Central memory CD4-positive, alpha-beta T cell (primary cell): ENCODE results near the gene ECD.
"Not testable (repeated sequence)": the region's sequence is repeated elsewhere in the genome, so short reads cannot be mapped to it uniquely, and the experiment has no call there.

Experiments
- DNase-seq: peaks from one replicate; pipeline ENCODE4 v3.0.0; 2022

ECD gene

GRCh38 chr10:73159038-73159648 lies 8.7 kb downstream of the ECD start:
- peak; percentile 52 for DNase-seq

DNA sequence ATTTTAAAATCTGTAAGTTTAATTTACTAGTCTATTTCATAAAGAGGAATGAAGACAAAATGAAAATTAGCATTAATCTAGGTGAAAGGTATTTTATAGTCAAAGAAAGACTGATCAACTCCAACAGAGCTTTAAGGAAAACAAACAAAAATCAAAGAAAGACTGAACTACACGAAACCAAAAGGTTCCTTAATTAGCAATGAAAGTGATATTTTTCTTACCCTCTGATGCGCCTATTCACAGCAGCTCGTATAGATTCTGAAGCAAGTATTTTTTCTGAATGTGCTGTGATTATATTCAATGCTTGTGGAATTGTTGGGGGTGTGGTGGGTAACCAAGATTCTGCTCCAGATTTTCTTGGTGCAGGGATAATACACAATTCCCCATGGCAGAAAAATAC lies 11.8 kb downstream of the ECD start:
- no peak for DNase-seq

DNA sequence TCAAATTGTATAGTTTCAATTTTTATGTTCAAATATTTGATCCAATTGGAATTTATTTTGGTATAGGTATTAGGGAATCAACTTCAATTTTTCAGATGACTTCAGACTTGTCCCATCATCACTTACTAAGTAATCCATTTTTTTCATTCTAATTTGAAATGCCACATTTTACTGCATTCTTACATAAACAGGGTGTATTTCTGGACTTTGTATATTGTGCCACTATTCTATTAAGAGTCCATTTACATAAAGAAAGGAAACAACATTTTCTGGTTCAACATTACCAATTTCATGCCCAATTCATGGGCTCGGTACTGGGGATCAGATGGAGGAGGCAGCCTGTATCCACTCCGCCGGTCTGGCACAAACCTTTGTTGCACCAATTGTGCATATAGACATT lies 15.8 kb downstream of the ECD start:
- no peak for DNase-seq

DNA sequence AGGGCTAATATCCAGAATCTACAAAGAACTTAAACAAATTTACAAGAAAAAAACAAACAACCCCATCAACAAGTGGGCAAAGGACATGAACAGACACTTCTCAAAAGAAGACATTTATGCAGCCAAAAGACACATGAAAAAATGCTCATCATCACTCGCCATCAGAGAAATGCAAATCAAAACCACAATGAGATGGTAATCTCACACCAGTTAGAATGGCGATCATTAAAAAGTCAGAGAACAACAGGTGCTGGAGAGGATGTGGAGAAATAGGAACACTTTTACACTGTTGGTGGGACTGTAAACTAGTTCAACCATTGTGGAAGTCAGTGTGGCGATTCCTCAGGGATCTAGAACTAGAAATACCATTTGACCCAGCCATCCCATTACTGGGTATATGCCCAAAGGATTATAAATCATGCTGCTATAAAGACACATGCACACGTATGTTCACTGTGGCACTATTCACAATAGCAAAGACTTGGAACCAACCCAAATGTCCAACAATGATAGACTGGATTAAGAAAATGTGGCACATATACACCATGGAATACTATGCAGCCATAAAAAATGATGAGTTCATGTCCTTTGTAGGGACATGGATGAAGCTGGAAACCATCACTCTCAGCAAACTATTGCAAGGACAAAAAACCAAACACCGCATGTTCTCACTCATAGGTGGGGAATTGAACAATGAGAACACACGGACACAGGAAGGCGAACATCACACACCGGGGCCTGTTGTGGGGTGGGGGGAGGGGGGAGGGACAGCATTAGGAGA lies 17.0 kb downstream of the ECD start:
- not testable (repeated sequence) for DNase-seq

- no peak for DNase-seq
Measured at GRCh38 chr10:73141603-73142002, 26.2 kb downstream of the ECD start.

DNA sequence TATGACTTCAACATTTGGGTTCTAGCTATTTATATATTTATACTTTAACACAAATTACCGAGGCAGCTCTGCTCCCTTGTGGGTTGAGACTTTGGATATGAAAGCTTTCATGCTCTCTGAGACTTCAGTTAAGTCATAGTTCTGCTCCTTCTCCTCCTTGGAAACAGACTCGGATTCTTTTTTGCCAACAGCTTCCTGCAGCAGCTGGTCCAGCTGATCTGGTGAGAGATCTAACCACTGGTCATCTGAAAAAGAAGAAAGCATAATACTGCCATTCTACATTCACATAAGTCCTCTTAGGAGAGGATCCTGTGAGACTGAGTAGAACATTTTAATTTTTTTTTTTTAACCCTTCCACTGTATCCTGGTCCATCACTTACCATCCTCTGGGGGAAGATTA lies 28.6 kb downstream of the ECD start:
- DNase-seq: no peak

DNA sequence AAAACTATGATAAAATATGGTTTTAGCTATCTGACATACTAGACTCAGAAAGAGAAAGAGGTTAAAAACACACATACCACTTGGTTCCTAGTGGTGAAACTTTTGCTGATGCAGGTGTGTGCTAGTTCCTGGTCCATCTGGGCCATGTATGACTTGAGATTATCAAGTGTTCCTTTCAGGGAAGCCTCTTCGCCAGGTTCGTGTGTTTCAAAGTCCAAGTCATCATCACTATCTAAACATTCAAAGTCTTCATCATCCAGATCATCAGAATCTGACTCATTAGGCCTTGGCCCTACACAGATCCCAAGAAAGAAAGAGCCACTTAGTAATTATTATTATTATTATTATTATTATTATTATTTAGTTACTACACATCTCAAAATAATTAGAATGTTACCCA lies 31.2 kb downstream of the ECD start:
- DNase-seq: no peak

- no peak for DNase-seq
Measured at GRCh38 chr10:73134727-73135126, 33.1 kb downstream of the ECD start.

GRCh38 chr10:73131913-73132686 lies 35.7 kb downstream of the ECD start:
- DNase-seq: no peak

DNA sequence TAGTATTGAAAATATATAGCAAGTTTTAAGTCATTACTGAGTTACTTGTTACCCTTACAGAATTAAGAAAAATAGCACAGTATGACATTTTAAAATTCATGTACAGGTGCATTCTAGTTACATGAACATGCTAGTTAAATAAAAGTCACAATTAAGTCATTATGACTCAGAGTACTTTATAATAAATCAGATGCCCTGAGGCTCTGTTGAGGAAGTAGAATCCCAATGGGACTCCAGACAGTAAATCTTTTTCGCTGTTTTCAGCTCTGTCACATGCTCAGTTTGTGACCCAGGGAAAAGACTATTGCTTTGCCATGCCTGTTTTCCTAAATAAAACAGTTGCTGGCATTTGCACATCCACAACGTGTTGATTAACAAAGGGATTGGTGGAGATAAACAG lies 36.5 kb downstream of the ECD start:
- DNase-seq: no peak

DNA sequence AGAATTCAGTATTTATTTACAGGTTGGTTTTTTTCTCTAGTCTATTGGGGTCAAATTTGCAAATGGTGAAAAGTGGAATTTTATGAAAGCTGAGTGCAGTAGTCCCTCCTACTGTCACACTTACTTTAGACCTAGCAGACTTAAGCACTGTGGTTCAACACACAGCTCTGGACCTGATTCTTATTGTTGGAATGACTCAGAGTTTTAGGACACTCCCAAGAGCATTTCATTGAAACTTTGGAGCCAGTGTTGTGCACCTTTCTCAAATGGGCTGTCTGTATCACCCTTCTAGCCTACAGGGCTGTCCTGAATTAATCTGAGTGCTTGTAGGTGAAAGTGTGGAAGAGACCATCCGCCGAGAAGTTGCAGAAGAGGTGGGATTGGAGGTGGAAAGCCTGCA lies 41.5 kb downstream of the ECD start:
- no peak for DNase-seq

- no peak for DNase-seq
Measured at GRCh38 chr10:73119952-73120351, 47.9 kb downstream of the ECD start.

DNA sequence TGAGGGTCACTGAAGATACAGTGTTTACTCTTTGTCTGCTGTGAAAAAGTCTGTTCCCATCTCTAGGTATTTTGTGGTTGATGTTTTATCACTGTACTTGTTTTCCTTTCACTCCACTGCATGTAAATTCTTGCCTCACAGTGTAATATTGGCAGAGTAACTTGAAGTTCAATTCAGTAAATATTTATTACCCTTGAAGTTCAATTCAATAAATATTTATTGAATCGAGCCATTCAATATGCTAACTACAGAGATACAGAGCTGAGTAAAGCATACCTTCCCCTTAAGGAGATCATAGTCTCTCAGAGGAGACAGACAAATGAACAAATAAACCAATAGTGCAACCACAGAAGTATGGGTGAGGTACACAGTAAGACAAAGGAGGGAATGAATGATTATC lies 48.4 kb downstream of the ECD start:
- no peak for DNase-seq

- DNase-seq: no peak
Measured at GRCh38 chr10:73117976-73118743, 49.6 kb downstream of the ECD start.

DNA sequence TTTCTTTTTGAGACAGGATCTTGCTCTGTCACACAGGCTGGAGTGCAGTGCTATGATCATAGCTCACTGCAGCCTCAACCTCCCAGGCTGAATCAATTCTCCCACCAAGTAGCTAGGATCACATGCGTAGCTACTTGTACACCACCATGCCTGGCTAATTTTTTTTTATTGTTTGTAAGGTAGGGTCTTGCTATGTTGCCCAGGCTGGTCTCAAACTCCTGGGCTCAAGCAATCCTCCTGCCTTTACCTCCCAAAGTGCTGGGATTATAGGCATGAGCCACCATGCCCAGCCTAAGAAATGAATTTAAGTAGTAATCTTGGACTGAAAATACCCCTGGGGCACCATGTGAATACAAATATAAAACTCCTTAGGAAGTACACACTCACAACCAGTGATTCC lies 51.8 kb downstream of the ECD start:
- DNase-seq: no peak

- no peak for DNase-seq
Measured at GRCh38 chr10:73113551-73113950, 54.3 kb downstream of the ECD start.

DNA sequence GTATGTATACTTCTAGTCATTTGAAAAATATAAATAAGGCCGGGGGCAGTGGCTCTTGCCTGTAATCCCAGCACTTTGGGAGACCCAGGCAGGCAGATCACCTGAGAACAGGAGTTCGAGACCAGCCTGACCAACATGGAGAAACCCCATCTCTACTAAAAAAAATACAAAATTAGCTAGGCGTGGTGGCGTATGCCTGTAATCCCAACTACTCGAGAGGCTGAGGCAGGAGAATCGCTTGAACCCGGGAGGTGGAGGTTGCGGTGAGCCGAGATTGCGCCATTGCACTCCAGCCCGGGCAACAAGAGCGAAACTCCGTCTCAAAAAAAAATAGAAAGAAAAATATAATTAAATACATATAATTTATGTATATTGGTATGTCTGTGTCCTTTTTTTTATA lies 55.8 kb downstream of the ECD start:
- DNase-seq: not testable (repeated sequence)

DNA sequence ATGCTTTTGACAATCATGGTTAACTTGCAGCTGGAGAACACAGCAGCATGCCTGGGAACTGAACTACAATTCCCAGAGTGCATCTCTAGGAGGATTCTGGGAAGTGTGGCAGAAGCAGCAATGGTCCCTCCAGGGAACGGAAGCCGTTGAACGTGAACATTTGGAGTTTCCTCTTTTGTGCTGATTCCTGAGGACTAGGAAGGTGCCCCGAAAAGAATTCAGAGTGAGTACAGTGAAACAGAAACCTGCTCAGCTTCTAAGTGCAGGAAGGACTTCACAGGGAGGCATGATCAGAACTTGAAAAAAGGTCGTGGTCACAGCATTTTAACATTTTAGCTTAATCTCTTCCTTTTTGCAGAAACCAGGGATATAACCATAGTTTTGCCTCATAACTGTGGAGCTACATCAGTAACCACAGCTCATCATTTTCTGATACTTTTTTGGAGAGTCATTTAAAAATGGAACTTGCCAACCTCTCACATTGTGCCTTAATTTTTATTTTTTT lies 57.4 kb downstream of the ECD start, which contains the start of gene NUDT13:
Gene NUDT13 (plus strand): TSS at position 111 of the 505 bp plus-strand sequence. CDS start 3,911 bp downstream, outside the sequence.
- peak; percentile 54 for DNase-seq

DNA sequence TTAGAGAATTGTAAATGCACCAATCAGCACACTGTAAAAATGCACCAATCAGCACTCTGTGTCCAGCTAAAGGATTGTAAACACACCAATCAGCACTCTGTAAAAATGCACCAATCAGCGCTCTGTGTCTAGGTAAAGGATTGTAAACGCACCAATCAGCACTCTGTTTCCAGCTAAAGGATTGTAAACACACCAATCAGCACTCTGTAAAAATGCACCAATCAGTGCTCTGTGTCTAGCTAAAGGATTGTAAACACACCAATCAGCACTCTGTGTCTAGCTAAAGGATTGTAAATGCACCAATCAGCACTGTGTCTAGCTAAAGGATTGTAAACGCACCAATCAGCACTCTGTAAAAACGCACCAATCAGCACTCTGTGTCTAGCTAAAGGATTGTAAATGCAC lies 58.6 kb downstream of the ECD start:
- DNase-seq: not testable (repeated sequence)

DNA sequence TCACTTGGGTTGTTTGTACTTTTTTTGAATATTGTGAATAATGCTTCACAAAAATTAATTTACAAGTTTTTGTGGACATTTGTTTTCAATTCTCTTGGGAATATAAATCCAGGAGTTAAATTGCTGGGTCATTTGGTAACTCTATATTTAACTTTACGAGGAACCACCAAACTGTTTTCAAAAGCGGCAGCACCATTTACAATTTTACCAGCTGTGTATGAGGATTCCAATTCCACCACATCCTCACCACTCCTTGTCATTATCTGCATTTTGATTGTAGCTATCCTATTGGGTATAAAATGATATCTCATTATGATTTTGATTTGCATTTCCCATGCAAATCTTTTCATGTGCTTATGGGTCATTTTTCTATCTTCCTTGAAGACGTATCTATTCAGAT lies 61.5 kb downstream of the ECD start:
- no peak for DNase-seq

DNA sequence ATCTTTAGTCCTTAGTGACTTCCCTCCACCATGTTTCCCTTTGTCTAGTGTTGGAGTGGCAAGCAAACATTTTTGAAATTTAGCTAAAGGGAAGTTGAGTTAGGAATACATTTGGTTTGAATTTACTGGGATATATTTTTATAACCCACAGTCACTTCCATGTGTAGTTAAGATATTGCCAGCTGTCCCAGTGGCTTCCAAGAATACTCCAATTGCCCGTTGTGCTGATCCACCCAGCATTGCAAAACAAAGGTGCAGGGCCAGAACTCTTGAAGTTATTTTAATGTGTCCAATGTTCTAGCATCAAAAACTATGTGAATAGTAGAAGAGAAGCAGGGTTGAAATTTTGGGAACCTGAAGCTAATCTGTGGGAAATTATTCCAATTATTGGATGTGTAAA lies 68.7 kb downstream of the ECD start:
- no peak for DNase-seq

- no peak for DNase-seq
Measured at GRCh38 chr10:73097305-73097670, 70.5 kb downstream of the ECD start.
